Vagina (tissue), 2 donors: ENCODE measurements around the gene VPS4A. TPM values are rescaled to one million over a fixed set of nuclear protein-coding genes. Genes with fewer than 3 reads are reported as not detected.

Experiments used
- DNase-seq, 2 donors: peaks; one replicate each; pipeline ENCODE4 v3.0.0-alpha.2; 2017; ENCODE audit errors: extremely low spot score in 2 of 2
- H3K27ac ChIP-seq: fragments of 200-600 bp; sonication (generic); one replicate; pipeline ENCODE4 v1.5.1; 2019
- H3K27me3 ChIP-seq: fragments of 200-600 bp; sonication (generic); one replicate; pipeline ENCODE4 v1.5.1; 2019
- H3K36me3 ChIP-seq, 2 donors: fragments of 200-600 bp; sonication (generic); one replicate each; pipeline ENCODE4 v1.5.1; 2017 to 2019
- H3K4me1 ChIP-seq: fragments of 200-600 bp; sonication (generic); one replicate; pipeline ENCODE4 v1.5.1; 2019
- H3K4me3 ChIP-seq, 2 donors: fragments of 200-600 bp; sonication (generic); 1 replicate in 1 of 2; 2 replicates in 1 of 2; pipeline ENCODE4 v1.5.1; 2016 to 2019
- H3K9me3 ChIP-seq: fragments of 200-600 bp; sonication (generic); one replicate; pipeline ENCODE4 v1.5.1; 2019
- CTCF ChIP-seq, 3 experiments: fragments of 450-650 bp in 2 of 3; fragments of 200-600 bp in 1 of 3; sonication (generic) in 1 of 3; IDR thresholded peaks; one replicate each; pipeline ENCODE4 v1.5.1; 2017 to 2019; ENCODE audit warnings: antibody characterized with exemption in 3 of 3, mild to moderate bottlenecking in 2 of 3, moderate library complexity in 2 of 3
- POLR2A ChIP-seq, 2 donors: fragments of 450-650 bp; IDR thresholded peaks; one replicate each; pipeline ENCODE4 v1.6.1; 2017; ENCODE audit warnings: antibody characterized with exemption in 2 of 2, mild to moderate bottlenecking in 2 of 2, moderate library complexity in 2 of 2
- POLR2AphosphoS5 ChIP-seq, 2 donors: sonication (generic); formaldehyde crosslinking; IDR thresholded peaks; one replicate each; pipeline ENCODE4 v1.9.0; 2017; ENCODE audit warnings: antibody characterized with exemption in 2 of 2, mild to moderate bottlenecking in 2 of 2, low read depth in 1 of 2; ENCODE audit not compliant: insufficient read depth in 1 of 2
- intact Hi-C: fragments of 100-400 bp; cut with DNase I; formaldehyde crosslinking; loops from one replicate; pipeline ENCODE4 v1.15.1; 2023
- total RNA-seq: library from RNA; depleted of rRNA; stranded (reverse); fragments of >200 nt; gene quantifications from one replicate; pipeline ENCODE4 v1.2.3, GENCODE V29; 2016

VPS4A gene
- total RNA-seq, 1 donor from 2014 or later, result 27.7 TPM

- no peak overlapping the region for H3K27ac ChIP-seq
- H3K9me3 ChIP-seq, result no peaks in the 10 kb centered on the region
- TF ChIP-seq CTCF (IDR thresholded peaks at IDR 0.05), result no peak
- no peak for TF ChIP-seq POLR2AphosphoS5 (IDR thresholded peaks at IDR 0.05; ENCODE audit: insufficient read depth in 1 of 2, low read depth in 1 of 2)
- TF ChIP-seq POLR2A (IDR thresholded peaks at IDR 0.05), result no peak
- no peak overlapping the region for H3K4me3 ChIP-seq
- no peak for DNase-seq
- intact Hi-C loops, result no loop called here
- peaks cover 9% of the 10 kb centered on the region for H3K4me1 ChIP-seq
- no peaks in the 10 kb centered on the region for H3K27me3 ChIP-seq
- peaks cover 0 to 8% of the 10 kb centered on the region in 2 donors for H3K36me3 ChIP-seq
Measured at GRCh38 chr16:69307091-69307490, 4.1 kb upstream of the VPS4A start.

GRCh38 chr16:69307856-69308255 is 3.3 kb upstream of the VPS4A start:
- TF ChIP-seq POLR2AphosphoS5 (IDR thresholded peaks at IDR 0.05; ENCODE audit: insufficient read depth in 1 of 2, low read depth in 1 of 2), result no peak
- TF ChIP-seq POLR2A (IDR thresholded peaks at IDR 0.05), result no peak
- no peak for TF ChIP-seq CTCF (IDR thresholded peaks at IDR 0.05)
- Histone ChIP-seq H3K4me1 (peaks cover 17% of the 10 kb centered on the region), H3K27ac (no peak overlapping the region), H3K27me3 (no peaks in the 10 kb centered on the region), H3K36me3 (peaks cover 0 to 8% of the 10 kb centered on the region in 2 donors), H3K9me3 (no peaks in the 10 kb centered on the region), H3K4me3 (no peak overlapping the region)
- DNase-seq, result no peak
- intact Hi-C loops, result no loop called here

GRCh38 chr16:69309316-69309715 is 1.8 kb upstream of the VPS4A start:
- H3K27ac ChIP-seq, result no peak overlapping the region
- DNase-seq, result no peak
- intact Hi-C loops, result no loop called here

GRCh38 chr16:69311533-69312387 is 610 bp downstream of the VPS4A start:
- Histone ChIP-seq H3K4me3 (peak overlapping the region; percentile 93 to 97), H3K27ac (peak overlapping the region; percentile 86), H3K9me3 (no peaks in the 10 kb centered on the region), H3K36me3 (peaks cover 0 to 22% of the 10 kb centered on the region in 2 donors), H3K27me3 (no peaks in the 10 kb centered on the region), H3K4me1 (peaks cover 21% of the 10 kb centered on the region)
- intact Hi-C loops, result no loop called here
- no peak for DNase-seq
- no peak for TF ChIP-seq POLR2A (IDR thresholded peaks at IDR 0.05)
- TF ChIP-seq CTCF (IDR thresholded peaks at IDR 0.05), result no peak
- TF ChIP-seq POLR2AphosphoS5 (IDR thresholded peaks at IDR 0.05; ENCODE audit: insufficient read depth in 1 of 2, low read depth in 1 of 2), result no peak

More at GRCh38 chr16:69309316-69309715, 1.8 kb upstream of the VPS4A start:
- H3K27me3 ChIP-seq, result no peaks in the 10 kb centered on the region
- peaks cover 21% of the 10 kb centered on the region for H3K4me1 ChIP-seq
- no peak overlapping the region for H3K4me3 ChIP-seq
- H3K36me3 ChIP-seq, result peaks cover 0 to 8% of the 10 kb centered on the region in 2 donors
- TF ChIP-seq POLR2A (IDR thresholded peaks at IDR 0.05) (no peak), POLR2AphosphoS5 (IDR thresholded peaks at IDR 0.05; ENCODE audit: insufficient read depth in 1 of 2, low read depth in 1 of 2) (no peak), CTCF (IDR thresholded peaks at IDR 0.05) (no peak)
- H3K9me3 ChIP-seq, result no peaks in the 10 kb centered on the region

- no peaks in the 10 kb centered on the region for H3K27me3 ChIP-seq
- no peaks in the 10 kb centered on the region for H3K9me3 ChIP-seq
- no peak for TF ChIP-seq CTCF (IDR thresholded peaks at IDR 0.05)
- no peak overlapping the region for H3K27ac ChIP-seq
- DNase-seq, result no peak
- H3K4me3 ChIP-seq, result no peak overlapping the region
- peaks cover 0 to 36% of the 10 kb centered on the region in 2 donors for H3K36me3 ChIP-seq
- intact Hi-C loops, result no loop called here
- H3K4me1 ChIP-seq, result peaks cover 21% of the 10 kb centered on the region
Measured at GRCh38 chr16:69313469-69313868, 2.3 kb downstream of the VPS4A start.
